ENCODE data around the gene SNX33.

Gene SNX33

DNA sequence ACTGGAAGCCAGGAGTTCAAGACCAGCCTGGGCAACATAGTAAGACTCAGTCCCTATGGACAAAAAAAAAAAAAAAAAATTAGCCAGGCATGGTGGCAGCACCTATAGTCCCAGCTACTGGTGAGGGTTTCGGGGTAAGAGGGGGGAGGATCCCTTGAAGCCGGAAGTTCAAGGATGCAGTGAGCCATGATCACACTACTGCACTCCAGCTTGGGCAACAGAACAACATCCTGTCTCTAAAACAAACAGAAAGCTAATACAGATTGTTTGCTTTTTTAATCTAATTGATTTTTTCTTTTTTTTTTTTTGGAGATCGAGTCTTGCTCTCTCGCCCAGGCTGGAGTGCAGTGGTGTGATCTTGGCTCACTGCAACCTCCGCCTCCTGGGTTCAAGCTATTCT, 6.1 kb upstream of the SNX33 start:
- DNase-seq (ENCODE audit: low spot score) = no peak

- DNase-seq (ENCODE audit: low spot score) = no peak
Measured at GRCh38 chr15:75644376-75644775, 3.3 kb upstream of the SNX33 start.

GRCh38 chr15:75646112-75646943, 1.4 kb upstream of the SNX33 start:
- no peak for DNase-seq (ENCODE audit: low spot score)

DNA sequence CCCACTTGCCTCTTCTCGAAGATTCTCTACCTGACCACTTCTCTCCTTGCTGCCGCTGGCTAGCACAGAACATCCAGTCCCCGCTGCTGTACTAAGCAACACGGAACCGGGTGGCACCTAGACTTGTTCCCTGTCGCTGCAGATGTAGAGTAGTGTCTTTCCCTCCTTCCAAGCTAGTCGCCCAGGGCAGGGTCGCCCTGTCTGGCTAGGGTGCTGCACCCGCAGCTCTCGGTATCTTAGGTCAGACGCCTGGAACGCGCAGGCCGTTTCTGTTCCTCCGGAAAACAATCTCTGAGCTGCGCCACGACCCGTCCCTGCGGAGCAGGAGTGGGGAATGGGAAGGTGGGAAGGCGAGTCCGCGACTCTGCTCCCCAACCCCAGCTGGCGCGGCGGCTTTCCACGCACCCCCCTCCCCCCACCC, 758 bp upstream of the SNX33 start:
- DNase-seq (ENCODE audit: low spot score) = no peak

DNA sequence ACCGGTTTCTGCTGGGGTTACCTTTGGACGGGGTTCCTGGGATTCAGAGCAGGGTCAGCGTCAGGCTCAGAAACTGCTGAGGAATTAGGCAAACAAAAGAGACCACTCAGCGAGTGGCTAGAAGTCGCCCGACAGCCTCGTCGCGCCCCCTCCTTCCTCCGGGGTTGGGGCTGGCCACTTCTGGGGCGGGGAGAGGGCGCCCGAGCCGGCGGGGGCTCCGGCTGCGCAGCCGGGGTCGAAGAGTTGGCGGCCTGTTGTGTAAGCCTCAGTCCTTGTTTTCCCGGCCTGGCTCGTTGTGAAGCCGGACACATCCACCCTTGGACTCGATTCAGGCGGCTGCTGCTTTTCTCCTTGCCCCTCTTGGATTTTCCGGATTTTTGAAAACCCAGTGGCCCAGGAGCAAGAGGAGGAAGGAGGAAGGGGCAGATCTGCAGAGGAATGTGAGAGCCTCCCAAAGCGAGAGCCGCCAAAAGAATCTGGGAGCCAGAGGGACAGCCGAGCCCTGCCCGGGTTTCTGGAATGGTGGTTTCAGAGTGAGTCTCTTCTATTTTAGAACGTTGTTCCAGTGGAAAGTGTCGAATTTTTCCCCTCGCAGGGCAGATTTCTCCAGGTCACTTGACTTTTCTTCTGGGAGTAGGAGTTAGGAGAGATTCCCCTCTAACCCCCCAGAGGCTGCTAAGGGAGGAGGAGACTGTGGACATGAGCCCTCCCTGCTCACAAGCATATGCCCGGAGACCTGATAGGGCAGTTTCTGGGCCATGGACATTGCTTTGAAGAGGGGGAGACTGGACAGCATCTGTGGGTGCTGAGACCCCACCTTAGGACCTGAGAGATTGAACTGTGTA, 666 bp downstream of the SNX33 start:
- no peak for DNase-seq (ENCODE audit: low spot score)

DNA sequence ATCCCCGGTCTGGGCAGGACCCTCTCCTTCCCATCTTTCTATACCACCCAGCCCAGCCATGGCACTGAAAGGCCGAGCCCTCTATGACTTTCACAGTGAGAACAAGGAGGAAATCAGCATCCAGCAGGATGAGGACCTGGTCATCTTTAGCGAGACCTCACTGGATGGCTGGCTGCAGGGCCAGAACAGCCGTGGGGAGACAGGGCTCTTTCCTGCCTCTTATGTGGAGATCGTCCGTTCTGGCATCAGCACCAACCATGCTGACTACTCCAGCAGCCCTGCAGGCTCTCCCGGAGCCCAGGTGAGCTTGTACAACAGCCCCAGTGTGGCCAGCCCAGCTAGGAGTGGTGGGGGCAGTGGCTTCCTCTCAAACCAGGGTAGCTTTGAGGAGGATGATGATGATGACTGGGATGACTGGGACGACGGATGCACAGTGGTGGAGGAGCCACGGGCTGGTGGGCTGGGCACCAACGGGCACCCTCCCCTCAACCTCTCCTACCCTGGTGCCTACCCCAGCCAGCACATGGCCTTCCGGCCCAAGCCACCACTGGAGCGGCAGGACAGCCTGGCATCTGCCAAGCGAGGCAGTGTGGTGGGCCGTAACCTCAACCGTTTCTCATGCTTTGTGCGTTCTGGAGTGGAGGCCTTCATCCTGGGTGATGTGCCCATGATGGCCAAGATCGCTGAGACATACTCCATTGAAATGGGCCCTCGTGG, 1.5 kb downstream of the SNX33 start:
- no peak for DNase-seq (ENCODE audit: low spot score)

DNA sequence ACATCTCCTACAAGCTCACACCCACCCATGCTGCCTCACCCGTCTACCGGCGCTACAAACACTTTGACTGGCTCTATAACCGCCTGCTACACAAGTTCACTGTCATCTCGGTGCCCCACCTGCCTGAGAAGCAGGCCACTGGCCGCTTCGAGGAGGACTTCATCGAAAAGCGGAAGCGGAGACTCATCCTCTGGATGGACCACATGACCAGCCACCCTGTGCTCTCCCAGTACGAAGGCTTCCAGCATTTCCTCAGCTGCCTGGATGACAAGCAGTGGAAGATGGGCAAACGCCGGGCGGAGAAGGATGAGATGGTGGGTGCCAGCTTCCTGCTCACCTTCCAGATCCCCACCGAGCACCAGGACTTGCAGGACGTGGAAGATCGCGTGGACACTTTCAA, 2.1 kb downstream of the SNX33 start:
- no peak for DNase-seq (ENCODE audit: low spot score)

DNA sequence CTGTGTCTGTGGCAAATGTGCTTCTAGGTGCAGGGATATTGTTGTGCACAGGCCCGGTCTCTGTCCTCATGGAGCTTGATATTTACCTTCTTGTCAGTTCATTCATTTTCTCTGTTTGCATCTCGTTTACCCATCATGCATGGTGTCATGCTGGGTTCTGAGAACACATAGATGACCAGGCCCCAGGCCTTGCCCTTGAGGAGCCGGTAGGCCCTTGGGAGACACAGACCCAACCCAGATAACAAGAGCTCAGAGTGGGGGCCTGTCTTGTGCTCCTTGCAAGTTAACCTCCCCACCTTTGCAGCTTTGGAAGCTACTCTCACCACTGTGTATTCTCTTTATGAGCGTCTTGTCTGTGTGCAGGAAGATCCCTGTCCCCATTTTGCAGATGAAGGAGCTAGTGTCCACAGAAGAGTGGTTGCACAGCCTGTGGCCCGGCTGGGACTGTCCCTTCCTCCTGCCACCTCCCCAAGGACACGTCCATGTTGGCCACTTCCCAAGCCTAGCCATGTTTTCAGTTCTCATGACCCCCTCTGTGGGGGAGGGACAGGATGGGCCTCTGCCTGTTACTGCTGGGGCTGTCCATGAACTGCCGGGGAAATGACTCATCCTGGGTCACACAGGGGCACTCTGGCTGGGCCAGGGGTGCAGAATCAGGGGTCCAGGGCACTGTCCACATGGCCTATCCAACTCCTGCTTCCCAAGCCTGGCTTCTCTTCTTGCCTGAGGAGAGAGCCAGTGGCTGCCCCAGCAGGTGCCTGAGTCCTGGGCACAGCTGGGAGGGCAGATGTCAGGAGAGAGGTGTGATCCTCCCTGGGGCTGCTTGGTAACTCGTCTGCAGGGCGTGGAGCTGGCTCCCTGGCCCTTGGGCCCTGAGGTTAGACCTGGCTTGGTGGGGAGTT, 3.4 kb downstream of the SNX33 start:
- DNase-seq (ENCODE audit: low spot score) = no peak

DNA sequence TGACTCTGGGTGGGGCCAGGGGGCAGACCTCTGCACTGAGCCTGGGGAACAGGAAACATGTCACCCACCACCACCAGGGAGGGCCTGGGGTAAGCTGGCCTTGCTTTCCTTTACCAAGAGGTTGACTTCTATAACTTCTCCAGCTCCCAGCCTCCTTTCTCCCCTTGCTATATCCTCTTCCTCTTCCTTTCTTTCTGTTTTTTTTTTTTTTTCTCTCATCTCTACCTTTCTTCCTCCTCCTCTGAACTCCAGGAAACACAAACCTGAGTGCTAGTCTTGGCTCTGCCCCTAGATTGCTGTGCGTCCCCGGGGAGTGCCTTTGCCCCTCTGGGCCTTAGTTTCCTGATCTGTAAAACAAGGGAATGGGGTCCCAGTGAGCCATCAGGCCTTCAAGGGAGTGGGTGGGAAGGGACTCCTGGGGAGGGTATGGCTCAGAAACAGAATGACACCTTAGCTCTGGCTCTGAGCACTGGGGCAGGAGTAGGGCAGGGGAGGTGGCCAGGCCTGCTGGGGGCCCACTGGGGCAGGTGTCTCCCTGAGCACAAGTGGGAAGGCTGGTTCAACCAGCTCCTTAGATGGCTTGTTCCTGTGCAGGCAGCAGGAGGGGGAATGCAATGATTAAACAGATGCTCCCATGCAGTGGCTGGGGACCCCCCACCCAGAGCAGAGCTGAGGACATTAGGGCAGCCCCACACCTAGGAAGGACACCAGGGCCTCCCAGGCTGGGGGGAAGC, 4.3 kb downstream of the SNX33 start:
- no peak for DNase-seq (ENCODE audit: low spot score)

DNA sequence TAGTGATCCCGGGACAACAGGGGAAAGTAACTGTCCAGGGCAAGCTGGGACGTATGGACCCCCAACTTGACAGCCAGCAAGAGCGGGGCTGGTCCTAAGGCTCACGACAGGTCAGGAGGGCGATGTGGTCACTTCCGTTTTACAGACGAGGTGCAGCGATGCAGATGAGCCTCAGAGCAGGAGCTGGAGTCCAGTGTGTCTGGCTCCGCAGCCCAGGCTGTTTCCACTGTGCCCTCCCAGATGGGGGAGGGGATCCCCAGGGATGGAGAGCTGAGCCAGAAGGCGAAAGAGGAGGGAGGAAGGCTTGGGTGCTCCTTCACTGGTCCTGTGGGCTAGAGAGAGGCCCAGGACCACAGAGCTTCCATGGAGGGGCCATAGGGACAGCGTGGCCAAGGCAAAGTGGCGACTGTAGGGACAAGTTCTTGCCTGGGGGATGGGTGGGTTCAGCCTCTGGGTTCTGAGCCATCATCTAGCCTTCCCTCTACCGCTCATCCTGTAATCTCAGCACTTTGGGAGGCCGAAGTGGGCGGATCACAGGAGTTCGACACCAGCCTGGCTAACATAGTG, 5.7 kb downstream of the SNX33 start:
- DNase-seq (ENCODE audit: low spot score) = no peak

DNA sequence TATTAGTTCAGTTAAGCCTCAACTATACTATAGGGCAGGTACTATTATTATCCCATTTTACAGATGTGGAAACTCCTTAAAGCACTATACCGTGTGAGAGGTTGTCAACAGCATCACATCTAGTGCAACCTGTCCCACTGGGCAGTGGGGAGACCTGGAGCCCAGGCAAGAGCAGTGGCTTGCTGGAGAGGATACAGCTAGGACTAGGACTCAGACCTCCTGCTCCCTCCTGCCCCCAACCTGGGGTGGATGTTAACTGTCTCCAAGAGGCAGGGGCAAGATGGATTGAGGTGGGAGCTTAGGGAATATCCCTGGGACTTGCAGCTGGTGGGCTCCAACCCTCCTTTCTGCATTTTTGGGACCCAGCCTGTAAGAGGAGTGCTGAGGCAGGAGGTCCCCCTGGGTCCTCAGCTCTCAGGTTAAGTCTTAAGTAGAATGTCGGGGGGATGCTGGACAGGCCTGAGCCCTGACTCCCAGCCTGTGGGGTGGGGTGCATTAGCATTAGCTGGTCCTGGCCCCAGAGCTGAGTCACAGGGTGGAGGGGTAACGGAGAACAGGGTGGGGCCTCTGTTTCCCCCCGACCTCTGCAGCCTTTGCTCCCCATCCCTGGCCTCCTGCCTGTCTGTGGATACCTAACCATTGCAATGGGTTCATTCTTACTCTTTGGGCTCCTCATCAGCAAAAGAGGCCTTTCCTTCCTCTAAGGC, 6.6 kb downstream of the SNX33 start:
- no peak for DNase-seq (ENCODE audit: low spot score)

DNA sequence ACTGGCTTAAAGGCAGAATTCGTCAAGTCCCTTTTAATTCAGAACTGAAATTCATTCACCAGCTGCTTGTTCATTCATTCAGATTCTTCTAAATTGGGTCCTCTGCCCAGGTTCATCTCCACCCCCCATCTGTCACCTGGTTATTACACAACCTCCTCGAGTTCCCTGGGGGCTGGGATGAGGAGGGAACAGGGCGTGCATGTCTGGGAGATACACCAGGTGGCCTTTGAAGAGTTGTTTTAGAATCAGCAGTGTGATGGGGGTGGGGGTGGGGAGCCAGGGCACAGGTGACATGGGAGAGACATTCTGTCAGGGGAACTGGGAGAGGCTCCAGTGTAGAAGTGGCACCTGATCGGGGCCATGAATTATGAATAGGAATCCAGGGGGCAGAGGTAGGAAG, 8.2 kb downstream of the SNX33 start:
- no peak for DNase-seq (ENCODE audit: low spot score)

GRCh38 chr15:75656331-75656730, 8.6 kb downstream of the SNX33 start:
- no peak for DNase-seq (ENCODE audit: low spot score)

DNA sequence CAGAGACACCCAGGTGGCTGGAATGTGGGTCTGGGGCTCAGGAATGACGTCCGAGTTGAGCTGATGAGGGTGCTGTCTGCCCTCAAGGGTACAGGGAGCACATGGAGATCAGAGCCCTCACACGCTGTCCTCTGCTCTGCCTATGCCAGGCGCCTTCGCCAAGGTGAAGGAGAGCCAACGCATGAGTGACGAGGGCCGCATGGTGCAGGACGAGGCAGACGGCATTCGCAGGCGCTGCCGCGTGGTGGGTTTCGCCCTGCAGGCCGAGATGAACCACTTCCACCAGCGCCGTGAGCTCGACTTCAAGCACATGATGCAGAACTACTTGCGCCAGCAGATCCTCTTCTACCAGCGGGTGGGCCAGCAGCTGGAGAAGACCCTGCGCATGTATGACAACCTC, 9.1 kb downstream of the SNX33 start:
- DNase-seq (ENCODE audit: low spot score) = no peak

GRCh38 chr15:75659141-75659771, 11.5 kb downstream of the SNX33 start:
- DNase-seq (ENCODE audit: low spot score) = no peak

- DNase-seq (ENCODE audit: low spot score) = no peak
Measured at GRCh38 chr15:75659928-75660645, 12.4 kb downstream of the SNX33 start.

- DNase-seq (ENCODE audit: low spot score) = no peak
Measured at GRCh38 chr15:75661100-75661755, 13.5 kb downstream of the SNX33 start.

DNA sequence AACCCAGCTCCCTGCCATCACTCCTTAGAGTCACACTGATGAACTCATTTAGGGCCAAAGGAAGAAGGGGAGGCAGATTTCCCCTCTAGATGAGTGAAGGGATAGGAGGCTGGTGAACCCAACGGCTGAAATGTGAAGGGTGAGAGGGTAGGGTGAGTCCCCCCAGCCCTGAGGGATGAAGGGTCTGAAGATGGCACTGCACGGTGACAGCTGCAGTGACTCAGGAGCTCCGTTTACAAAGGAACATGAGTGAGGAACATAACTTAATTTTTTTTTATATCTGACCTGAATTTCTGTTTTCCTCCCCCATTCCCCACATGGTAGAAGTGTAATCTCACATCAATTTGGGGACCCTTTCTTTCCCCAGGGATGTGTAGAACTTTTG, 14.0 kb downstream of the SNX33 start:
- no peak for DNase-seq (ENCODE audit: low spot score)
